Liver (tissue), 9 donors: Measurements from ENCODE around the gene BACH1. TPM values are rescaled to one million over a fixed set of nuclear protein-coding genes. Genes with fewer than 3 reads are reported as not detected.

Experiments
- DNase-seq: peaks from one replicate; pipeline ENCODE4 v3.0.0-alpha.2; 2017; ENCODE audit warnings: low spot score
- H3K27ac ChIP-seq, 2 donors: one replicate each; pipeline ENCODE4 v1.7.0; 2013; ENCODE audit warnings: inconsistent platforms in 2 of 2, low read length in 2 of 2, control low read depth in 1 of 2, low read depth in 1 of 2, mild to moderate bottlenecking in 1 of 2
- H3K27me3 ChIP-seq, 4 donors: one replicate each; pipeline versions ENCODE4 v1.6.1 to v1.7.0; 2013; ENCODE audit warnings: low read length in 3 of 4, inconsistent platforms in 1 of 4, mild to moderate bottlenecking in 1 of 4, moderate library complexity in 1 of 4; ENCODE audit not compliant: control insufficient read depth in 4 of 4, insufficient read depth in 4 of 4
- H3K36me3 ChIP-seq, 4 donors: one replicate each; pipeline versions ENCODE4 v1.6.1 to v1.7.0; 2013; ENCODE audit warnings: low read length in 3 of 4, mild to moderate bottlenecking in 3 of 4, low read depth in 1 of 4, moderate library complexity in 1 of 4; ENCODE audit not compliant: control insufficient read depth in 4 of 4, insufficient read depth in 3 of 4
- H3K4me1 ChIP-seq, 4 donors: one replicate each; pipeline versions ENCODE4 v1.6.1 to v1.7.0; 2013; ENCODE audit warnings: low read length in 3 of 4, mild to moderate bottlenecking in 3 of 4, moderate library complexity in 1 of 4; ENCODE audit not compliant: control insufficient read depth in 4 of 4, insufficient read depth in 4 of 4
- H3K4me3 ChIP-seq, 3 donors: one replicate each; pipeline versions ENCODE4 v1.6.1 to v1.7.0; 2013; ENCODE audit warnings: low read length in 3 of 3, control low read depth in 1 of 3, low read depth in 1 of 3, mild to moderate bottlenecking in 1 of 3
- H3K9ac ChIP-seq, 2 donors: one replicate each; pipeline ENCODE4 v1.7.0; 2013; ENCODE audit warnings: low read length in 2 of 2, mild to moderate bottlenecking in 2 of 2, moderate library complexity in 2 of 2, control low read depth in 1 of 2, low read depth in 1 of 2
- H3K9me3 ChIP-seq, 4 donors: one replicate each; pipeline versions ENCODE4 v1.6.1 to v1.7.0; 2013; ENCODE audit warnings: low read length in 3 of 4; ENCODE audit not compliant: control insufficient read depth in 4 of 4
- ATF3 ChIP-seq: IDR thresholded peaks from 2 replicates; pipeline ENCODE4 v1.6.1; 2016; ENCODE audit warnings: antibody characterized with exemption
- CTCF ChIP-seq: fragments of 150-350 bp; IDR thresholded peaks from 2 replicates; pipeline ENCODE4 v1.5.1; 2017; ENCODE audit warnings: improper control_type of control experiment, low read depth, low read length; ENCODE audit not compliant: missing input control
- EGR1 ChIP-seq, 2 donors: IDR thresholded peaks; 2 replicates each; pipeline ENCODE4 v1.6.1; 2016 to 2018; ENCODE audit warnings: antibody characterized with exemption in 2 of 2, low read depth in 2 of 2
- FOXA2 ChIP-seq: IDR thresholded peaks from 2 replicates; pipeline ENCODE4 v1.6.1; 2016; ENCODE audit warnings: antibody characterized with exemption
- GABPA ChIP-seq, 2 donors: IDR thresholded peaks in 1 of 2; conservative IDR thresholded peaks in 1 of 2; 2 replicates each; pipeline ENCODE4 v1.6.1; 2016; ENCODE audit warnings: antibody characterized with exemption in 2 of 2, mild to moderate bottlenecking in 1 of 2, moderate library complexity in 1 of 2
- HNF4A ChIP-seq, 2 donors: conservative IDR thresholded peaks; 2 replicates each; pipeline ENCODE4 v1.6.1; 2016; ENCODE audit warnings: antibody characterized with exemption in 2 of 2, mild to moderate bottlenecking in 2 of 2
- HNF4G ChIP-seq: IDR thresholded peaks from 2 replicates; pipeline ENCODE4 v1.6.1; 2016; ENCODE audit warnings: antibody characterized with exemption
- MAX ChIP-seq: IDR thresholded peaks from 2 replicates; pipeline ENCODE4 v1.6.1; 2016; ENCODE audit warnings: antibody characterized with exemption
- NR2F2 ChIP-seq: IDR thresholded peaks from 2 replicates; pipeline ENCODE4 v1.6.1; 2016; ENCODE audit warnings: antibody characterized with exemption
- RAD21 ChIP-seq, 2 donors: IDR thresholded peaks; 2 replicates each; pipeline ENCODE4 v1.6.1; 2016; ENCODE audit warnings: antibody characterized with exemption in 2 of 2, mild to moderate bottlenecking in 2 of 2
- RXRA ChIP-seq, 2 donors: IDR thresholded peaks; 2 replicates each; pipeline ENCODE4 v1.6.1; 2017 to 2018; ENCODE audit warnings: antibody characterized with exemption in 2 of 2, mild to moderate bottlenecking in 1 of 2
- SP1 ChIP-seq: IDR thresholded peaks from 2 replicates; pipeline ENCODE4 v1.6.1; 2018; ENCODE audit warnings: antibody characterized with exemption, mild to moderate bottlenecking
- YY1 ChIP-seq: IDR thresholded peaks from 2 replicates; pipeline ENCODE4 v1.6.1; 2016; ENCODE audit warnings: antibody characterized with exemption, mild to moderate bottlenecking
- ZBTB33 ChIP-seq: IDR thresholded peaks from 2 replicates; pipeline ENCODE4 v1.6.1; 2016; ENCODE audit warnings: antibody characterized with exemption
- WGBS: extraction: QIAGEN DNeasy Blood & Tissue Kit; methylation state at CpG from one replicate; pipeline ENCODE4 v1.1.7; 2013; 5-methylcytosine and 5-hydroxymethylcytosine counted together
- polyA plus RNA-seq, 2 donors: library from polyadenylated mRNA; stranded (reverse) in 1 of 2; unstranded in 1 of 2; fragments of 200-250 nt in 1 of 2; fragments of >200 nt in 1 of 2; fragmentation: Nextera tagmentation in 1 of 2; extraction: Ambion mirVana in 1 of 2; gene quantifications; one replicate each; pipeline versions ENCODE4 v1.2.1 to v1.2.3, GENCODE V29; 2013 to 2015
- total RNA-seq, 2 donors: library from RNA; depleted of rRNA; stranded (reverse); fragments of >200 nt; gene quantifications; one replicate each; pipeline ENCODE4 v1.2.3, GENCODE V29; 2014
- donor health status: healthy.
- donor health status: healthy.
- donor health status: healthy.
- donor health status: healthy.
- donor health status: healthy.

BACH1 gene
- total and polyA plus RNA-seq, 4 donors: 7.5 to 47.1 (median 19.9) TPM

- H3K9ac ChIP-seq: no peak overlapping the region
- DNase-seq: no peak
- H3K36me3 ChIP-seq: peaks cover 0 to 4% (median 0%) of the 10 kb centered on the region in 4 donors
- H3K9me3 ChIP-seq: no peaks in the 10 kb centered on the region
- no peaks in the 10 kb centered on the region for H3K27me3 ChIP-seq
- H3K4me1 ChIP-seq: no peaks in the 10 kb centered on the region
- no peak overlapping the region for H3K4me3 ChIP-seq
- TF ChIP-seq MAX: no peak
- 93% methylated on average over 4 of the region's 4 CpGs for WGBS
- no peak overlapping the region for H3K27ac ChIP-seq
Measured at GRCh38 chr21:29371464-29371863, 72.7 kb downstream of the BACH1 start.

GRCh38 chr21:29372063-29372802 is 73.5 kb downstream of the BACH1 start:
- 45% methylated on average over 11 of the region's 11 CpGs for WGBS
- H3K4me1 ChIP-seq: no peaks in the 10 kb centered on the region
- no peak overlapping the region for H3K27ac ChIP-seq
- TF ChIP-seq MAX: no peak
- TF ChIP-seq RXRA (IDR thresholded peaks at IDR 0.05): no peak
- TF ChIP-seq FOXA2: no peak
- no peak for TF ChIP-seq HNF4A (conservative IDR thresholded peaks at IDR 0.05)
- TF ChIP-seq RAD21 (IDR thresholded peaks at IDR 0.05): peak; percentile 94 to 97
- no peak for TF ChIP-seq ZBTB33
- no peak for TF ChIP-seq NR2F2
- TF ChIP-seq GABPA (IDR thresholded peaks at IDR 0.05 in 1 of 2, conservative IDR thresholded peaks at IDR 0.05 in 1 of 2): no peak
- TF ChIP-seq HNF4G: no peak
- TF ChIP-seq SP1: no peak
- TF ChIP-seq EGR1 (IDR thresholded peaks at IDR 0.05; ENCODE audit: low read depth in 2 of 2): no peak
- no peak for TF ChIP-seq ATF3
- peak; percentile 77 for TF ChIP-seq CTCF
- no peak for TF ChIP-seq YY1
- no peaks in the 10 kb centered on the region for H3K9me3 ChIP-seq
- DNase-seq: peak; percentile 57
- no peaks in the 10 kb centered on the region for H3K27me3 ChIP-seq
- H3K36me3 ChIP-seq: peaks cover 0 to 4% (median 0%) of the 10 kb centered on the region in 4 donors
- no peak overlapping the region for H3K9ac ChIP-seq
- no peak overlapping the region for H3K4me3 ChIP-seq
